Spinal cord (tissue), 4 donors: ENCODE results near the gene ROBO2. TPM values are rescaled to one million over a fixed set of nuclear protein-coding genes. Genes with fewer than 3 reads are reported as not detected.

Experiments used
- polyA plus RNA-seq, 2 donors: library from polyadenylated mRNA; unstranded; fragments of 120-200 nt; gene quantifications; one replicate each; pipeline ENCODE4 v1.2.1, GENCODE V29; 2013; ENCODE audit not compliant: insufficient read length in 2 of 2
- small RNA-seq: library from RNA; depleted of rRNA; stranded (forward); fragments of <200 nt; gene quantifications from one replicate; pipeline ENCODE3, GENCODE V24; 2014; ENCODE audit warnings: low replicate concordance
- total RNA-seq, 2 donors: library from RNA; depleted of rRNA in 1 of 2; stranded (reverse); fragments of 120-200 nt in 1 of 2; fragments of >200 nt in 1 of 2; gene quantifications; one replicate each; pipeline versions ENCODE4 v1.2.3 to v1.2.4, GENCODE V29; 2013 to 2014

The ROBO2 gene
- total and polyA plus RNA-seq, 4 donors = 75.0 to 196 (median 114) TPM

Small RNA genes within 50 kb of the gene (small RNA-seq; reads per million reads assigned to genes)
- gene RNU6-386P = not detected
